CD14-positive monocyte (primary cell): ENCODE measurements around the gene LRRC49. TPM values are rescaled to one million over a fixed set of nuclear protein-coding genes. Genes with fewer than 3 reads are reported as not detected.

Source experiments
- DNase-seq, 3 donors: peaks; one replicate each; pipeline ENCODE4 v3.0.0-alpha.2; 2011 to 2022
- H2AFZ ChIP-seq: 2 replicates; pipeline ENCODE4 v1.6.0; 2012; ENCODE audit warnings: mild to moderate bottlenecking, low read depth, low read length, inconsistent platforms; ENCODE audit not compliant: insufficient read depth, poor library complexity, severe bottlenecking
- H3K27ac ChIP-seq, 2 donors: 1 replicate in 1 of 2; 2 replicates in 1 of 2; pipeline ENCODE4 v1.5.1; 2012 to 2013; ENCODE audit warnings: low read length in 2 of 2, control low read depth in 1 of 2, inconsistent platforms in 1 of 2, low read depth in 1 of 2, mild to moderate bottlenecking in 1 of 2
- H3K27me3 ChIP-seq, 2 donors: one replicate each; pipeline versions ENCODE4 v1.6.0 to v1.6.1; 2011 to 2013; ENCODE audit warnings: low read length in 2 of 2; ENCODE audit not compliant: control insufficient read depth in 2 of 2, insufficient read depth in 2 of 2
- H3K36me3 ChIP-seq, 2 donors: replicated peaks in 1 of 2; 1 replicate in 1 of 2; 2 replicates in 1 of 2; pipeline versions ENCODE4 v1.5.1 to v1.6.1; 2012 to 2013; ENCODE audit warnings: low read length in 2 of 2, control low read depth in 1 of 2, inconsistent platforms in 1 of 2, mild to moderate bottlenecking in 1 of 2; ENCODE audit not compliant: insufficient read depth in 2 of 2, control insufficient read depth in 1 of 2
- H3K4me1 ChIP-seq, 2 donors: 1 replicate in 1 of 2; 2 replicates in 1 of 2; pipeline versions ENCODE4 v1.5.1 to v1.6.1; 2012 to 2013; ENCODE audit warnings: low read length in 2 of 2, control low read depth in 1 of 2, inconsistent platforms in 1 of 2, mild to moderate bottlenecking in 1 of 2, moderate library complexity in 1 of 2; ENCODE audit not compliant: insufficient read depth in 2 of 2, control insufficient read depth in 1 of 2
- H3K4me2 ChIP-seq: replicated peaks from 2 replicates; pipeline ENCODE3; 2012; ENCODE audit warnings: low read length, moderate library complexity, mild to moderate bottlenecking; ENCODE audit not compliant: poor library complexity, severe bottlenecking; ENCODE audit errors: extremely low read depth
- H3K4me3 ChIP-seq, 3 experiments: fragments of 200-600 bp in 1 of 3; sonication (generic) in 1 of 3; replicated peaks in 1 of 3; 1 replicate in 2 of 3; 2 replicates in 1 of 3; pipeline ENCODE4 v1.5.1; 2011 to 2013; ENCODE audit warnings: low read length in 3 of 3, mild to moderate bottlenecking in 3 of 3, control low read depth in 2 of 3, low read depth in 2 of 3, inconsistent platforms in 1 of 3, moderate library complexity in 1 of 3
- H3K79me2 ChIP-seq: 2 replicates; pipeline ENCODE4 v1.6.0; 2012; ENCODE audit warnings: mild to moderate bottlenecking, control low read depth, inconsistent platforms, low read length, moderate library complexity; ENCODE audit not compliant: insufficient read depth
- H3K9ac ChIP-seq: 2 replicates; pipeline ENCODE4 v1.6.0; 2017; ENCODE audit warnings: low read length, mild to moderate bottlenecking; ENCODE audit not compliant: insufficient read depth, poor library complexity, severe bottlenecking
- H3K9me3 ChIP-seq, 2 donors: replicated peaks in 1 of 2; 1 replicate in 1 of 2; 2 replicates in 1 of 2; pipeline versions ENCODE4 v1.5.1 to v1.6.1; 2012 to 2013; ENCODE audit warnings: low read length in 2 of 2, control low read depth in 1 of 2; ENCODE audit not compliant: control insufficient read depth in 1 of 2, insufficient read depth in 1 of 2
- H4K20me1 ChIP-seq: 2 replicates; pipeline ENCODE4 v1.6.0; 2012; ENCODE audit warnings: mild to moderate bottlenecking, low read length, control low read depth, moderate library complexity; ENCODE audit not compliant: insufficient read depth
- H3K27ac Mint-ChIP-seq, 7 donors: one replicate each; pipeline ENCODE4 v1.8.0; 2020; ENCODE audit warnings: mild to moderate bottlenecking in 7 of 7, mixed read lengths in 7 of 7, moderate library complexity in 6 of 7, inconsistent platforms in 2 of 7
- H3K27me3 Mint-ChIP-seq, 3 donors: one replicate each; pipeline ENCODE4 v1.8.0; 2021 to 2022; ENCODE audit warnings: low read depth in 3 of 3, mild to moderate bottlenecking in 3 of 3, mixed read lengths in 3 of 3, moderate library complexity in 3 of 3, inconsistent platforms in 1 of 3
- H3K36me3 Mint-ChIP-seq, 2 donors: one replicate each; pipeline ENCODE4 v1.8.0; 2020; ENCODE audit warnings: mixed read lengths in 2 of 2, inconsistent platforms in 1 of 2, mild to moderate bottlenecking in 1 of 2
- H3K4me1 Mint-ChIP-seq: one replicate; pipeline ENCODE4 v1.8.0; 2020; ENCODE audit warnings: mild to moderate bottlenecking, mixed read lengths
- H3K4me3 Mint-ChIP-seq, 2 donors: one replicate each; pipeline ENCODE4 v1.8.0; 2020; ENCODE audit warnings: mild to moderate bottlenecking in 2 of 2, mixed read lengths in 2 of 2, moderate library complexity in 1 of 2
- H3K9me3 Mint-ChIP-seq, 7 donors: one replicate each; pipeline ENCODE4 v1.8.0; 2020 to 2022; ENCODE audit warnings: mixed read lengths in 7 of 7, mild to moderate bottlenecking in 6 of 7, moderate library complexity in 6 of 7, inconsistent platforms in 2 of 7
- CTCF ChIP-seq: fragments of 200-600 bp; IDR thresholded peaks from one replicate; pipeline ENCODE4 v1.8.0; 2022; ENCODE audit warnings: antibody characterized with exemption, mild to moderate bottlenecking
- WGBS: methylation state at CpG from one replicate; pipeline ENCODE4 v1.1.5; 2013; ENCODE audit warnings: missing lambda C conversion rate; ENCODE audit not compliant: insufficient coverage; 5-methylcytosine and 5-hydroxymethylcytosine counted together
- intact Hi-C, 2 donors: fragments of 100-400 bp; cut with micrococcal nuclease; formaldehyde crosslinking; loops; one replicate each; pipeline versions ENCODE4 v1.15.0 to v1.15.1; 2023
- polyA plus RNA-seq, 3 donors: library from polyadenylated mRNA; depleted of rRNA in 1 of 3; unstranded in 2 of 3; stranded (reverse) in 1 of 3; fragments of 300-500 nt in 2 of 3; fragments of >200 nt in 1 of 3; fragmentation: Illumina TruSeq in 2 of 3; gene quantifications; 1 replicate in 2 of 3; 2 replicates in 1 of 3; pipeline ENCODE4 v1.2.3, GENCODE V29; 2012 to 2021

LRRC49 gene
- polyA plus RNA-seq, 3 donors, result 0.08 to 0.51 (median 0.24) TPM

- Histone ChIP-seq H3K27me3 (no peaks in the 10 kb centered on the region), H3K9me3 (peaks cover 0 to 3% of the 10 kb centered on the region in 2 donors), H2AFZ (no peak overlapping the region), H3K9ac (no peak overlapping the region), H4K20me1 (no peaks in the 10 kb centered on the region), H3K4me1 (no peaks in the 10 kb centered on the region), H3K36me3 (no peaks in the 10 kb centered on the region), H3K4me3 (no peak overlapping the region), H3K27ac (no peak overlapping the region), H3K79me2 (no peaks in the 10 kb centered on the region), H3K4me2 (no peak overlapping the region)
- no peak overlapping the region for H3K4me3 Mint-ChIP-seq
- peaks cover 4 to 8% (median 5%) of the 10 kb centered on the region in 3 donors for H3K27me3 Mint-ChIP-seq
- no peak overlapping the region for H3K27ac Mint-ChIP-seq
- H3K9me3 Mint-ChIP-seq, result peaks cover 0 to 7% (median 3%) of the 10 kb centered on the region in 7 donors
- no peaks in the 10 kb centered on the region for H3K36me3 Mint-ChIP-seq
- H3K4me1 Mint-ChIP-seq, result no peaks in the 10 kb centered on the region
- intact Hi-C loops, result no loop called here
- TF ChIP-seq CTCF, result no peak
- no peak for DNase-seq
- no CpG with 5 or more reads among the region's 1 CpG for WGBS
These were observed 162.8 kb downstream of the LRRC49 start for GRCh38 chr15:71055461-71055860.

GRCh38 chr15:71056111-71056510, 163.5 kb downstream of the LRRC49 start:
- no peaks in the 10 kb centered on the region for H3K4me1 Mint-ChIP-seq
- intact Hi-C loops, result no loop called here
- no peaks in the 10 kb centered on the region for H3K36me3 ChIP-seq

More at GRCh38 chr15:71056111-71056510, 163.5 kb downstream of the LRRC49 start:
- Histone ChIP-seq H2AFZ (no peak overlapping the region), H3K27me3 (no peaks in the 10 kb centered on the region), H3K4me3 (no peak overlapping the region), H3K27ac (no peak overlapping the region), H3K9ac (no peak overlapping the region), H3K79me2 (no peaks in the 10 kb centered on the region), H3K9me3 (peaks cover 0 to 3% of the 10 kb centered on the region in 2 donors), H4K20me1 (no peaks in the 10 kb centered on the region), H3K4me2 (no peak overlapping the region), H3K4me1 (no peaks in the 10 kb centered on the region)
- H3K27me3 Mint-ChIP-seq, result peaks cover 2 to 10% (median 5%) of the 10 kb centered on the region in 3 donors
- no peak overlapping the region for H3K27ac Mint-ChIP-seq
- DNase-seq, result no peak
- TF ChIP-seq CTCF, result no peak
- H3K36me3 Mint-ChIP-seq, result no peaks in the 10 kb centered on the region
- no peak overlapping the region for H3K4me3 Mint-ChIP-seq
- H3K9me3 Mint-ChIP-seq, result peaks cover 0 to 7% (median 3%) of the 10 kb centered on the region in 7 donors
